Fibroblast of skin of left biceps (primary cell): ENCODE measurements around the gene OPA1.
"Not testable (repeated sequence)": the region's sequence is repeated elsewhere in the genome, so short reads cannot be mapped to it uniquely, and the experiment has no call there.

Source experiments
- DNase-seq, 2 experiments: peaks; one replicate each; pipeline ENCODE4 v3.0.0-alpha.2; 2013; ENCODE audit warnings: low read depth in 2 of 2

The OPA1 gene

DNA sequence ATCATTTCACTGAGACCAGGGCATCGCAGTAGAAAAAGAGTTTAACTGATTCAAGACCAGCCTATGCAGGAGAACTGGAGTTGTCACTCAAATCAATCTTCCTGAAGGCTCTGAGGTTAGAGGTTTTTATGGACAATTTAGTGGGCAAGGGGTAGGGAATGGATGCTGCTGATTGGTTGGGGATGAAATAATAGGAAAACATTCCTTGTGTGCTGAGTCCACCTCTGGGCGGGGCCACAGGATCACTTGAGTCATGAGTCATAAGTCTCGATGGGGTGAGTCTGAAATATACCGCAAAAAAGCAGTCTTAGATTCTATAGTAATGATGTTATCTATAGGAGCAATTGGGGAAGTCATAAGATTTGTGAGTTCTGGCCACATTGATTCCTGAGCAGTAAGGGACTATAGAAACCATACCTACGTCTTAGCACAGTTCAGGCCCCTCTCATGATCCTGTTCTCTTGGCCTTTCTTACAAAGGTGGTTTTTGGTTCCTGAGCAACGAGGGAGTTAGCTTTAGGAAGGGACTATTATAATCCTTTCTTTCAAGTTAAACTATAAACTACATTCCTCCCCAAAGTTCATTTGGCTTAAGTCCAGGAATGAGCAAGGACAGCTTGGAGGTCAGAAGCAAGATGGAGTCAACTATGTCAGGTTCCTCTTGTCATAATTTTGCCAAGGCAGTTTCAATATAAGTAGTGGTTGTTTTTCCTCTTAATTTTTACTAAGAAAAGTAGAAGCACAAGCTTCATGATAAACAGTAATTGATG lies 2.7 kb upstream of the OPA1 start:
- peak in 1 of 2 experiments; percentile 13 for DNase-seq

DNA sequence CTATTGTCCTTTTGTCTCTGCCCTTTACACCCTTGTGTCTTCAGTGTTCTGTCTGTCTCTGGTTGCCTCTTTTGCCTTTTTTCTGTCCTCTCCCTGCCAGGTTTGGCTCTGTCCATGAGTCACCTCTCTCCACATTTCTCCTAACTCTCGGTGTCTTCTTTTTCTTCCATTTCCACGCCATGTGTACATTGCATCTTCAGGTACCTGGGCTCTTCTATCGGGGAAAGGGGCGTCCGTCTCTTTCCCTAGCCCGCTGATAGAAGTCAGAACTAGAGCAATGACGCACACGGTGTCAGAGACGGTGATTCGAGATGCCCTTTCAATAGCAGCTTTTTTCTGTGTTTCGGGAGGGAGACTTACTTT lies 641 bp downstream of the OPA1 start:
- DNase-seq: no peak

DNA sequence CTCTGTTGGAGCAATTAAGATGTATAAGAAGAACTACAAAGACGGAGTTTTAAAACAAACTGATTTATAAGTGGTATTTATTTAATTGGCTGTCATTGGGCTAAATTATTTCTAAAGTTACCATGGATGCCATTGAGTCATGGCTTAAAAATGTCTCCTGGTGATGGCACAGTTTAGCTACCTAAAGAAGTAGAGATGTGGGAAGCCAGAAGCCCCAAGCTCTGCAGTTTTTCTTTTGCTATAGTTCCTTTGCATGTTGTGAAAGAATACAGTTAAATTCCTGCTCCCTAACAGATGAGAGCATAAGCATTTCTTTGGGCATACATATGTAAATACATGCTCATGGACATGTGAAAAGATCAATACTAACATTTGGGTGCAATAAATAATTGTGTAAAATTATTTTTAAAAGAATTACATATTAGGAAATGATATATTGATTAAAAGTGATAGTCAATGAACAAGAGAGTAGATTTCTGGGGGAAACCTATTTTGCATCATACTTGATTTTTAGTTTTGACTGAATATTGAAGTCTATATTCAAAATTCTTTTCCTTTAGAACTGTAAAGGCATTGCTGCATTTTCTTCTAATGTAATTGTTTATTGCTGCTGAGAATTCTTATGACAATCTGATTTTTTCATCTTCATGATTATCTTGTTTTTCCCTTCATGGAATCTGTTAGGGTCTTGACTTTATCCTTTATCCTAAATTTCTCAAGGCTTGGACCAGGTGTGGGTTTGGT lies 2.1 kb downstream of the OPA1 start:
- DNase-seq: no peak

GRCh38 chr3:193595939-193596487 lies 3.0 kb downstream of the OPA1 start:
- no peak for DNase-seq

DNA sequence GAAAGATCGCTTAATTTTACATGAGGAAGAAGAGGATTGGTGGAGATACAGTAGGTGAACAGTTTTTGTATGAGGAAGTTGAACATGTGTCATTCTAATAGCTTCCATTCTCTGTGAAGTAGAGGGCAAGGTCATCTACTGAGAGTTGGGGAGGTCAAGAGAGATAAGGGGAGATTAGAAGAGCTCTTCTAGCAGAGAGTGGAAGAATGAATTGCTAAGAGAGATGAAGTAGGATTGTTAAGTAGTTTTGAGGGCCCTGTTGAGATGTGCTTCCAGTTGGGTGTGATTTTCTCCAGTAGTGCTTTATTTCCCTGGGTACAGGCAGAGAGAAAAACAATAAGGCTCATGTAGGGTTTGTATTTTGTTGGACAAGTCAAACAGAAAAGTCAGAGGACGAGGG lies 5.2 kb downstream of the OPA1 start:
- DNase-seq: no peak

- no peak for DNase-seq
Measured at GRCh38 chr3:193599393-193599792, 6.4 kb downstream of the OPA1 start.

DNA sequence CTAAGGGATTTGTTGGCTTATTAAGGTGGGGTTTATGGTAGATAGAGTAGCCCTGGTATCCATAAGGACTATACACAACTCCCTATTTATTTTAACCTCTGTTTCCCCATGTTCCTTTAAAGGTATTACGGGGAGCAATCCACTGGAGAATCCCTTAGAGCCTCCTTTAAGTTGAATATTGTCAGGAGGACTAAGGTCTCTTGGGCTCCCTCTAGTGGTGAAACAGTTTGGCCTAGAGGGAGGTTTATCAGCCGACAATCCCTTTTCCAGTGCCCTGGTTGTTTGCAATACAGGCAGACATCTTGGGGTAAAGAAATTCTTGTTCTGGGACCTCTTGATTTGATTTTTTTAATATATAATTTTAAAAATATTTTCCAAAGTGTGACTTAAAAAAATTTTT lies 12.9 kb downstream of the OPA1 start:
- DNase-seq: peak in 1 of 2 experiments; percentile 12

DNA sequence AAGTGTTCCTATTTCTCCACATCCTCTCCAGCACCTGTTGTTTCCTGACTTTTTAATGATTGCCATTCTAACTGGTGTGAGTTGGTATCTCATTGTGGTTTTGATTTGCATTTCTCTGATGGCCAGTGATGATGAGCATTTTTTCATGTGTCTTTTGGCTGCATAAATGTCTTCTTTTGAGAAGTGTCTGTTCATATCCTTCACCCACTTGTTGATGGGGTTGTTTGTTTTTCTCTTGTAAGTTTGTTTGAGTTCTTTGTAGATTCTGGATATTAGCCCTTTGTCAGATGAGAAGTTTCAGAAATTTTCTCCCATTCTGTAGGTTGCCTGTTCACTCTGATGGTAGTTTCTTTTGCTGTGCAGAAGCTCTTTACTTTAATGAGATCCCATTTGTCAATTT lies 13.9 kb downstream of the OPA1 start:
- not testable (repeated sequence) for DNase-seq

GRCh38 chr3:193610516-193610915 lies 17.5 kb downstream of the OPA1 start:
- not testable (repeated sequence) for DNase-seq

DNA sequence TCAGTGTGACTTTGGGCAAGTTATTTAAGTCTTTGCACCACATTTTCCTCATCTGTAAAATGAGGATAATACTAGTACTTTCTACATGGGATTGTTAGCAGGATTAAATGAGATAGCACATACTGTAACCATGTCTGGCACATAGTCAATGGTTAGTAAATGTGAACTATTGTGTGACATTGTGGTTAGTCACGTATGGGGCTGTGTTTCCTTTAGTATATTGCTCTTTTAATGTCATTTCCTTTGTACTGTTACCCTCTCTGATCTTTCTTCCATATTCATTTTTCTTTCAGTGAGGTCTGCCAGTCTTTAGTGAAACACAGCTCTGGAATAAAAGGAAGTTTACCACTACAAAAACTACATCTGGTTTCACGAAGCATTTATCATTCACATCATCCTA lies 21.4 kb downstream of the OPA1 start:
- DNase-seq: no peak

GRCh38 chr3:193617628-193618027 lies 24.6 kb downstream of the OPA1 start:
- DNase-seq: no peak

- no peak for DNase-seq
Measured at GRCh38 chr3:193620057-193620456, 27.0 kb downstream of the OPA1 start.

GRCh38 chr3:193620650-193621049 lies 27.6 kb downstream of the OPA1 start:
- DNase-seq: no peak

- DNase-seq: no peak
Measured at GRCh38 chr3:193621127-193621526, 28.1 kb downstream of the OPA1 start.

DNA sequence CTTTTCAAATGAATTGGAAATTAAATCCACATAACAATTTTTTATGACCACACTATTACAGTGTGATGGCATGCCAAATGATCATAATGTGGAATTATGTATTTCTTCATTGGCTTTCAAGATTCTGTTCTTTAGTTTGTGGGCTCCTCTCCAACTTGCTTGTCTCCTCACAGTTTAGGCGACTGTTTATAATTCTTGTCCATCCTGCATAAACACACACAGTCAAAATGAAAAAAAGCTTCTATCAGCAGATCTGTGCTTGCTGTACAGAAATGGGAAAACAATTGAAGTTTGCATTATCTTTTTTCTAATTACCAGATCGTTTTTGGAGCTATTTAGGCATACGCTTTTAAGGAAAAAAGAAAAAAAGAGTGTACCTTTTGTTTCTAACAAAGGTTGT lies 37.0 kb downstream of the OPA1 start:
- no peak for DNase-seq

- DNase-seq: no peak
Measured at GRCh38 chr3:193637831-193638230, 44.8 kb downstream of the OPA1 start.

GRCh38 chr3:193638833-193639232 lies 45.8 kb downstream of the OPA1 start:
- no peak for DNase-seq

GRCh38 chr3:193640165-193640715 lies 47.2 kb downstream of the OPA1 start:
- DNase-seq: no peak

GRCh38 chr3:193640728-193641439 lies 47.9 kb downstream of the OPA1 start:
- no peak for DNase-seq

DNA sequence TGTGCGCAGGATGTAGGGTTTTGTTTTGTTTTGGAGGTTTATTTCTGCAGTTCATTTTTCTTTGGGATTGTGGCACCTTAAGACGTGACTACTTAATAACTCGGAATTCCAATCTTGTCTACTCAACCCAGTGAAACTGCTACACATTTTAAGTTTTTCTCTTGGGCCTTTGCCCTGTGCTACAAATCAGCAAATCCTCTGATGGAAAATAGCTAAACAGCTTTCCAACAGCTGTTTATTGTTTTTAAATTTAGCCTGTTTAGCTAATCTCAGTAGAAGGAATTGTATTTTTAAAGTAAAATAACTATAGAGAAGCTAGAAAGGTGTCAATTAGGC lies 48.4 kb downstream of the OPA1 start:
- DNase-seq: no peak

DNA sequence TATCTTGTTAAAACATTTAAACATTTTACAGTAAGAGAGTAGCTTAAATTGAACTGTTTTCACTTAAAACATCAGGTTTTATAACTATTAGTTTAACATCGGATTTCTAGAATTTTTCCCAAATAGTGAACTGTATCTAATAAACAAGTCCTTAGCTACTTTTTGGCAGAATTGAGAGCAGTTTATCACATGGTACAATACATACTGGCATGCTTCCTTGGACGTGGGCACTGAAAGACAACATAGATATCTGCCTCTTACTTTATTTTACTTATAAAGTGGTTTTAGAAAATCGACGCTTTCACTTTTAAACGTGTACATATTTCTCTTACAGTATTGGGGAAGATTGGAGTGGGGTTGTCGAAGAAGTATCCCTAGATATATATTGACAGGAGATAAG lies 52.8 kb downstream of the OPA1 start:
- DNase-seq: no peak

DNA sequence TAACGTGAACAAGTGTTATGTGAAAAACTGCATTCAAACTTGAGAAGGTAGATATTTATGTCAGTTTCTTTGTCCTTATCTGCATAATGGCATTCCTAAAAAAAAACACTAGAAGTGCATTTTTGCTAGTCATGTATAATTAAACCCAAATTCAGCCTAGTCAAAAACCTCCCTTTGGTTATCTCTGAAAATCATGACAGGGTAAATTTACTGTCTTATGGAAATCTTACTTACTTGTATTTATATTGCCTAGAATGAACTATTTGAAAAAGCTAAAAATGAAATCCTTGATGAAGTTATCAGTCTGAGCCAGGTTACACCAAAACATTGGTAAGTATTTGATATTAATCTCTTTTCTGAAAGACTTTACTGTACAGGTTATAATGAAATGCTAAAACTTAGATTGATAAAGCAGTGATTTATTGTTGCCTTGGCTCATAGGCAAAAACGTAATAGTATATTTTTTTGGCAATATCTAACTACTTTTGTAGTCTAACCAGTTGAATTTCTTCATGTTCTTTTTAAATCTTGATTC lies 55.6 kb downstream of the OPA1 start:
- no peak for DNase-seq
